Activated naive CD4-positive, alpha-beta T cell treated with anti-CD3 and anti-CD28 coated beads, Interleukin-2, amount 50 U/mL, for 24 hours (primary cell): Measurements from ENCODE around the gene AMOTL1.

Experiments used
- H3K27ac Mint-ChIP-seq: one replicate; pipeline ENCODE4 v1.8.0; 2021; ENCODE audit warnings: mild to moderate bottlenecking, mixed read lengths
- H3K27me3 Mint-ChIP-seq: one replicate; pipeline ENCODE4 v1.8.0; 2021; ENCODE audit warnings: mixed read lengths
- H3K36me3 Mint-ChIP-seq: one replicate; pipeline ENCODE4 v1.8.0; 2021; ENCODE audit warnings: mixed read lengths
- H3K4me1 Mint-ChIP-seq: one replicate; pipeline ENCODE4 v1.8.0; 2021; ENCODE audit warnings: mixed read lengths
- H3K4me3 Mint-ChIP-seq: one replicate; pipeline ENCODE4 v1.8.0; 2021; ENCODE audit warnings: mild to moderate bottlenecking, mixed read lengths
- H3K9me3 Mint-ChIP-seq: one replicate; pipeline ENCODE4 v1.8.0; 2021; ENCODE audit warnings: mixed read lengths

AMOTL1 gene

GRCh38 chr11:94793002-94793401 lies 24.8 kb downstream of the AMOTL1 start:
- Mint-ChIP-seq H3K4me3 (no peak overlapping the region), H3K9me3 (no peaks in the 10 kb centered on the region), H3K27me3 (peaks cover 2% of the 10 kb centered on the region), H3K4me1 (no peaks in the 10 kb centered on the region), H3K36me3 (no peaks in the 10 kb centered on the region), H3K27ac (no peak overlapping the region)

GRCh38 chr11:94793822-94794221 lies 25.7 kb downstream of the AMOTL1 start:
- Mint-ChIP-seq H3K27ac (no peak overlapping the region), H3K36me3 (no peaks in the 10 kb centered on the region), H3K27me3 (peaks cover 2% of the 10 kb centered on the region), H3K9me3 (no peaks in the 10 kb centered on the region), H3K4me1 (no peaks in the 10 kb centered on the region), H3K4me3 (no peak overlapping the region)

GRCh38 chr11:94794287-94795168 lies 26.4 kb downstream of the AMOTL1 start:
- Mint-ChIP-seq H3K27me3 (peaks cover 2% of the 10 kb centered on the region), H3K9me3 (no peaks in the 10 kb centered on the region), H3K4me1 (no peaks in the 10 kb centered on the region), H3K4me3 (no peak overlapping the region), H3K27ac (no peak overlapping the region), H3K36me3 (no peaks in the 10 kb centered on the region)

- H3K27me3 Mint-ChIP-seq, result peaks cover 2% of the 10 kb centered on the region
- no peaks in the 10 kb centered on the region for H3K36me3 Mint-ChIP-seq
- H3K9me3 Mint-ChIP-seq, result no peaks in the 10 kb centered on the region
- H3K27ac Mint-ChIP-seq, result no peak overlapping the region
- H3K4me1 Mint-ChIP-seq, result no peaks in the 10 kb centered on the region
- no peak overlapping the region for H3K4me3 Mint-ChIP-seq
These were observed 27.5 kb downstream of the AMOTL1 start for GRCh38 chr11:94795476-94796189.

- Mint-ChIP-seq H3K9me3 (no peaks in the 10 kb centered on the region), H3K4me1 (no peaks in the 10 kb centered on the region), H3K27ac (no peak overlapping the region), H3K36me3 (no peaks in the 10 kb centered on the region), H3K27me3 (peaks cover 2% of the 10 kb centered on the region), H3K4me3 (no peak overlapping the region)
These were observed 28.0 kb downstream of the AMOTL1 start for GRCh38 chr11:94796190-94796580.

- no peaks in the 10 kb centered on the region for H3K27me3 Mint-ChIP-seq
- H3K4me3 Mint-ChIP-seq, result no peak overlapping the region
- no peaks in the 10 kb centered on the region for H3K36me3 Mint-ChIP-seq
- no peak overlapping the region for H3K27ac Mint-ChIP-seq
- H3K9me3 Mint-ChIP-seq, result no peaks in the 10 kb centered on the region
- H3K4me1 Mint-ChIP-seq, result no peaks in the 10 kb centered on the region
These were observed 28.7 kb downstream of the AMOTL1 start for GRCh38 chr11:94796863-94797262.

GRCh38 chr11:94799726-94800125 lies 31.6 kb downstream of the AMOTL1 start:
- H3K4me3 Mint-ChIP-seq, result no peak overlapping the region
- no peaks in the 10 kb centered on the region for H3K4me1 Mint-ChIP-seq
- no peak overlapping the region for H3K27ac Mint-ChIP-seq
- no peaks in the 10 kb centered on the region for H3K9me3 Mint-ChIP-seq
- H3K36me3 Mint-ChIP-seq, result no peaks in the 10 kb centered on the region
- H3K27me3 Mint-ChIP-seq, result no peaks in the 10 kb centered on the region

- H3K9me3 Mint-ChIP-seq, result no peaks in the 10 kb centered on the region
- H3K27ac Mint-ChIP-seq, result no peak overlapping the region
- H3K36me3 Mint-ChIP-seq, result no peaks in the 10 kb centered on the region
- H3K4me1 Mint-ChIP-seq, result no peaks in the 10 kb centered on the region
- H3K27me3 Mint-ChIP-seq, result no peaks in the 10 kb centered on the region
- H3K4me3 Mint-ChIP-seq, result no peak overlapping the region
These were observed 32.3 kb downstream of the AMOTL1 start for GRCh38 chr11:94800414-94800813.

- no peaks in the 10 kb centered on the region for H3K4me1 Mint-ChIP-seq
- no peak overlapping the region for H3K27ac Mint-ChIP-seq
- H3K4me3 Mint-ChIP-seq, result no peak overlapping the region
- H3K36me3 Mint-ChIP-seq, result no peaks in the 10 kb centered on the region
- no peaks in the 10 kb centered on the region for H3K9me3 Mint-ChIP-seq
- H3K27me3 Mint-ChIP-seq, result no peaks in the 10 kb centered on the region
These were observed 33.8 kb downstream of the AMOTL1 start for GRCh38 chr11:94801866-94802460.

- H3K4me3 Mint-ChIP-seq, result no peak overlapping the region
- H3K4me1 Mint-ChIP-seq, result no peaks in the 10 kb centered on the region
- H3K9me3 Mint-ChIP-seq, result no peaks in the 10 kb centered on the region
- H3K27me3 Mint-ChIP-seq, result no peaks in the 10 kb centered on the region
- H3K27ac Mint-ChIP-seq, result no peak overlapping the region
- no peaks in the 10 kb centered on the region for H3K36me3 Mint-ChIP-seq
These were observed 34.3 kb downstream of the AMOTL1 start for GRCh38 chr11:94802501-94802900.

GRCh38 chr11:94803491-94803890 lies 35.3 kb downstream of the AMOTL1 start:
- no peak overlapping the region for H3K27ac Mint-ChIP-seq
- no peaks in the 10 kb centered on the region for H3K4me1 Mint-ChIP-seq
- no peak overlapping the region for H3K4me3 Mint-ChIP-seq
- no peaks in the 10 kb centered on the region for H3K27me3 Mint-ChIP-seq
- H3K36me3 Mint-ChIP-seq, result no peaks in the 10 kb centered on the region
- H3K9me3 Mint-ChIP-seq, result no peaks in the 10 kb centered on the region

- peaks cover under 1% of the 10 kb centered on the region for H3K27me3 Mint-ChIP-seq
- H3K4me1 Mint-ChIP-seq, result no peaks in the 10 kb centered on the region
- H3K36me3 Mint-ChIP-seq, result no peaks in the 10 kb centered on the region
- H3K9me3 Mint-ChIP-seq, result no peaks in the 10 kb centered on the region
- H3K27ac Mint-ChIP-seq, result no peak overlapping the region
- no peak overlapping the region for H3K4me3 Mint-ChIP-seq
These were observed 36.7 kb downstream of the AMOTL1 start for GRCh38 chr11:94804874-94805273.

- Mint-ChIP-seq H3K4me3 (no peak overlapping the region), H3K9me3 (no peaks in the 10 kb centered on the region), H3K27ac (no peak overlapping the region), H3K27me3 (peaks cover 4% of the 10 kb centered on the region), H3K36me3 (no peaks in the 10 kb centered on the region), H3K4me1 (no peaks in the 10 kb centered on the region)
These were observed 37.9 kb downstream of the AMOTL1 start for GRCh38 chr11:94806014-94806413.

GRCh38 chr11:94806419-94806818 lies 38.3 kb downstream of the AMOTL1 start:
- Mint-ChIP-seq H3K27ac (no peak overlapping the region), H3K4me3 (no peak overlapping the region), H3K9me3 (no peaks in the 10 kb centered on the region), H3K36me3 (no peaks in the 10 kb centered on the region), H3K4me1 (no peaks in the 10 kb centered on the region), H3K27me3 (peaks cover 4% of the 10 kb centered on the region)

- H3K4me1 Mint-ChIP-seq, result no peaks in the 10 kb centered on the region
- H3K27ac Mint-ChIP-seq, result no peak overlapping the region
- H3K9me3 Mint-ChIP-seq, result no peaks in the 10 kb centered on the region
- no peaks in the 10 kb centered on the region for H3K36me3 Mint-ChIP-seq
- no peak overlapping the region for H3K4me3 Mint-ChIP-seq
- peaks cover 4% of the 10 kb centered on the region for H3K27me3 Mint-ChIP-seq
These were observed 41.1 kb downstream of the AMOTL1 start for GRCh38 chr11:94809251-94809650.
